ENCODE data around the gene KIAA0232.
"Not testable (repeated sequence)": the region's sequence is repeated elsewhere in the genome, so short reads cannot be mapped to it uniquely, and the experiment has no call there.

The KIAA0232 gene

DNA sequence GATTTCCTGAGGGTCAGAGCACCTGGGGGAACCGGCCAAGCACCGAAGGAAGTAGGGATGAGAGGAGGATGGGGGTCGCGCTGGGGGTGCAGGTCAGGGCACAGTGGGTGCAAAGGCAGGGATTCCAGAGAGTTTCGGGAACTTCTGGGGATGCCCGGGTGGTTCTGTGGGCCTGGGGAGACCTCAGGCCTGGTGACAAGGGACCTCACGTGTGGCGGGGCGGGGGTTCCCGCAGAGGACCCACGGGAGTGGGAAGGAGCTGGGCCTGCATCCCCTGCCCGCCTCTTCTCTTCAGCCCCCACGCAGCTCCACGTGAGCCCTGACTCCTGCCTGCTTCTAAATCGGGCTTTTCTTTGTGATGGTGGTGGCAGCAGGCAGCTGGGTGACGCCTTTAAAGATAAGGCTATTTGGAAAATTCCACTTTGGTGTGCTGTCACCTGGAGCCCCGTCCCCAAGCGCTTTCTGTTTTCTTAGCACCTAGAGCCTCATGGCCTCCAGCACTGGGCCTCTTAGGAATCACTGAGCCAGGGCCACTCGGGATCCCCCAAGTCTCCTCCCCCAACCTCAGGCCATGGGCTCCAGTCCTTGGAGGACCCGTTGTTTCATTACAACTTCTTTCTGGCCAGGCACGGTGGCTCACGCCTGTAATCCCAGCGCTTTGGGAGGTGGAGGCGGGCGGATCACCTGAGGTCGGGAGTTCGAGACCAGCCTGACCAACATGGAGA, 120.0 kb downstream of the KIAA0232 start:
- DNase-seq (ENCODE audit: extremely low spot score): no peak
- ChIA-PET CTCF (no interaction called here), POLR2A (no interaction called here)
- TF ChIP-seq SUZ12 (IDR thresholded peaks at IDR 0.05): no peak
- TF ChIP-seq FOXK2 (IDR thresholded peaks at IDR 0.05): no peak
- TF ChIP-seq HDGF (IDR thresholded peaks at IDR 0.05; ENCODE audit: borderline replicate concordance): no peak
- no peak for TF ChIP-seq TARDBP (IDR thresholded peaks at IDR 0.05)
- TF ChIP-seq ARNT (IDR thresholded peaks at IDR 0.05): no peak
- no peak for TF ChIP-seq LEF1 (IDR thresholded peaks at IDR 0.05; ENCODE audit: borderline replicate concordance)
- TF ChIP-seq NFRKB (IDR thresholded peaks at IDR 0.05): no peak
- TF ChIP-seq, protein P1, sequence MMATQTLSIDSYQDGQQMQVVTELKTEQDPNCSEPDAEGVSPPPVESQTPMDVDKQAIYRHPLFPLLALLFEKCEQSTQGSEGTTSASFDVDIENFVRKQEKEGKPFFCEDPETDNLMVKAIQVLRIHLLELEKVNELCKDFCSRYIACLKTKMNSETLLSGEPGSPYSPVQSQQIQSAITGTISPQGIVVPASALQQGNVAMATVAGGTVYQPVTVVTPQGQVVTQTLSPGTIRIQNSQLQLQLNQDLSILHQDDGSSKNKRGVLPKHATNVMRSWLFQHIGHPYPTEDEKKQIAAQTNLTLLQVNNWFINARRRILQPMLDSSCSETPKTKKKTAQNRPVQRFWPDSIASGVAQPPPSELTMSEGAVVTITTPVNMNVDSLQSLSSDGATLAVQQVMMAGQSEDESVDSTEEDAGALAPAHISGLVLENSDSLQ (IDR thresholded peaks at IDR 0.05): no peak
- TF ChIP-seq FOXM1 (IDR thresholded peaks at IDR 0.05; ENCODE audit: borderline replicate concordance): no peak
- no peak for TF ChIP-seq BHLHE40 (IDR thresholded peaks at IDR 0.05; ENCODE audit: borderline replicate concordance)
- no peak for TF ChIP-seq ELF4 (IDR thresholded peaks at IDR 0.05)
- no peak for TF ChIP-seq CTBP1 (IDR thresholded peaks at IDR 0.05; ENCODE audit: borderline replicate concordance)
- TF ChIP-seq FOXA1 (IDR thresholded peaks at IDR 0.05): no peak
- TF ChIP-seq SP1 (IDR thresholded peaks at IDR 0.05): no peak
- no peak for TF ChIP-seq ZNF384 (IDR thresholded peaks at IDR 0.05)
- TF ChIP-seq L3MBTL2 (conservative IDR thresholded peaks at IDR 0.05): no peak

DNA sequence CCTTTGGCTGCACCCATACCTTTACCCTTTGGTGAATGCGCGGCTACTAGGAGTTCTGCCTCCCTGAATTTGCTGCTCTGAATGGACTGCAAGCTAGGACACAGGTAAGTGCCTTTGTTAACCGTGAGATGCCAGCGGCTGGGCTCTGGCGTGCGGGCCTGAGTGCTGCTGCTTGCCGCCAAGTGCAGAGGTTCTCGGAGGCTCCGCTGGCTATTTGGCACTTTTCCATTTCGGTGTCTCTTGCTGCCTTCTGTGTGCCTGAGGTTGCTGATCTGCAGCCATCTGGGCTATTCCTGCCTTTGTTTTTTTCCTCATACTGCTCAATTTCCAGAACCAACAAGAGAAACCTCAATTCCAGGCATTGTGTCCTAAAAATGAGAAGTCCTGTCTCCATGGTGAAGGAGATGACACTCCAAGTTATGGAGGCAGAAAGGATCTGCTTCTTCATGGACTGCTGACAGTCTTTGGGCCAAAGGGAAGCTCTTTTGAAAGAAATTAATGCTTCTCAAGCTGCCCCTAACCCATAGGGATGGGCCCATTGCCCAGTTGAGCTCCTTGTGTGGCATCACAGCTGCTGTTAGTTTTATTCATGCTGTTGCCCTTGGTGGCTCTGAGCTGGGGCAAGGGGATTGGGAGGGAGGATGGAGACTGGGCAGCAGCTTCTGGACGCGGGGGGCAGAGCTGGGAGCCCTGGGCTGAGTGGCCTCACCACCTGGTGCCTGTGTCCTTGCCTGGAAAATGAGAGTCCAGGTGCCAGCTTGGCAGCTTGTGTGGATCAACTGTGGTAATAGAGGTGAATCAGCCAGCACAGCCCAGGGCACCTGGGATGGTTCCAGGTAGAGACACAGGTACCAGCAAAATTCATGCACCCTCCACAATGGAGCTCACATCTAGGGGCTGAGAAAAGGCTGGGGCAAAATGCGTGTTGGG, 123.3 kb downstream of the KIAA0232 start:
- TF ChIP-seq TARDBP (IDR thresholded peaks at IDR 0.05): no peak
- no peak for TF ChIP-seq ARNT (IDR thresholded peaks at IDR 0.05)
- no peak for TF ChIP-seq BHLHE40 (IDR thresholded peaks at IDR 0.05; ENCODE audit: borderline replicate concordance)
- no peak for TF ChIP-seq LEF1 (IDR thresholded peaks at IDR 0.05; ENCODE audit: borderline replicate concordance)
- TF ChIP-seq, protein P1 (IDR thresholded peaks at IDR 0.05): no peak
- no peak for TF ChIP-seq FOXK2 (IDR thresholded peaks at IDR 0.05)
- TF ChIP-seq NFRKB (IDR thresholded peaks at IDR 0.05): no peak
- TF ChIP-seq L3MBTL2 (conservative IDR thresholded peaks at IDR 0.05): no peak
- no peak for TF ChIP-seq FOXA1 (IDR thresholded peaks at IDR 0.05)
- no peak for TF ChIP-seq FOXM1 (IDR thresholded peaks at IDR 0.05; ENCODE audit: borderline replicate concordance)
- no peak for TF ChIP-seq SUZ12 (IDR thresholded peaks at IDR 0.05)
- no peak for TF ChIP-seq ELF4 (IDR thresholded peaks at IDR 0.05)
- TF ChIP-seq ZNF384 (IDR thresholded peaks at IDR 0.05): no peak
- no peak for TF ChIP-seq CTBP1 (IDR thresholded peaks at IDR 0.05; ENCODE audit: borderline replicate concordance)
- TF ChIP-seq SP1 (IDR thresholded peaks at IDR 0.05): no peak
- no peak for TF ChIP-seq HDGF (IDR thresholded peaks at IDR 0.05; ENCODE audit: borderline replicate concordance)
- DNase-seq (ENCODE audit: extremely low spot score): no peak
- POLR2A ChIA-PET: interaction anchor here (0.8 to 1.0 kb wide), 2 partner anchors 165 to 231 kb away, joined by 3 read pairs; no protein-coding TSS in a partner anchor
- CTCF ChIA-PET: interaction anchor here (1.1 kb wide), 1 partner anchor 165 kb away, joined by 4 read pairs; no protein-coding TSS in a partner anchor

DNA sequence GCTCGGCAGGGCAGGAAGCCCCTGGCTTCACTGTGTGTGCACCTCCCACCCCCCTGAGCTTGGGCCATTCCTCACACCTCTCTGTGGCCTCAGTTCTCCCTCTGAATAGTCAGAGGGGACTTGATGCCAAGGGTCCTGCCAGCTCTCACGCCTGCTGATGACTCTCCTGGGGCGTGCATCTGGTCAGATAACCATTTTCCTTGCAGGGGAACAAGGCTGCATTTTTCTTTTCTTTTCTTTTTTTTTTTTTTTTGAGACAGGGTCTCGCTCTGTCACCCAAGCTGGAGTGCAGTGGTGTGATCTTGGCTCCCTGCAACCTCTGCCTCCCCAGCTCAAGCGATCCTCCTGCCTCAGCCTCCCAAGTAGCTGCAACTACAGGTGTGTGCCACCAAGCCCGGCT, 124.0 kb downstream of the KIAA0232 start:
- POLR2A ChIA-PET: interaction anchor here (0.8 to 3.5 kb wide), 3 partner anchors 81 to 231 kb away, joined by 3 to 18 read pairs (median 3); no protein-coding TSS in a partner anchor
- not testable (repeated sequence) for DNase-seq (ENCODE audit: extremely low spot score)
- CTCF ChIA-PET: interaction anchor here (1.1 kb wide), 1 partner anchor 164 kb away, joined by 4 read pairs; no protein-coding TSS in a partner anchor

DNA sequence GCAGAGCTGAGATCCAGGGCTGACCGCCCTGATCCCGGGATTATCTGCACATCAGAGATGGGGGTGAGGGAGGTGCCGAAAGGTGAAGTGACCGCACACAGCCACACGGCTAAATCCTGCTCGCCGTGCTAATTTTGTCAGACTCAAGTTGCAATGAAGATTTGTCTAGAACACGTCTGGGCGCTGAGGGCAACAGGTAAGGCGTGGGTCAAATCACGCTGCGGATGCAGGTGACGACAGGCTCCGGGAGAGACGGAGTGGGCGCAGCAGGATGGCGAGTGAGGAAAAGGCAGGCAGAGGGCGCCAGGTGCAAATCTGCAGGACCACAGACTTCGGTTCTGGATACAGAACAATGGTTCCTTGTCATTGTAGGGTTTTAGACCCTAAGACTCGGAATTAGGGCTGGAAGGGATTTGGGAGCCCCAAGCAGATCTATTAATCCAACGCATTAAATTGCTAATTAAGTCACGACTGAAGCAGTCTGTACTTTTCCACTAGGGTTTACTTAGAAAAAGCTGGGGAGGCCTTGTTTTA, 125.2 kb downstream of the KIAA0232 start:
- DNase-seq (ENCODE audit: extremely low spot score): peak; percentile 41
- ChIA-PET POLR2A (interaction anchor here (0.7 to 3.5 kb wide), 5 partner anchors 79 to 191 kb away, joined by 3 to 18 read pairs (median 5); partner anchors contain the start of genes BLOC1S4 and GRPEL1), CTCF (interaction anchor here (1.7 kb wide), 2 partner anchors 9 to 160 kb away, joined by 6 to 7 read pairs; partner anchors contain the start of gene GRPEL1)
- TF ChIP-seq BHLHE40 (IDR thresholded peaks at IDR 0.05; ENCODE audit: borderline replicate concordance) (no peak), NFRKB (IDR thresholded peaks at IDR 0.05) (no peak), SP1 (IDR thresholded peaks at IDR 0.05) (no peak), TARDBP (IDR thresholded peaks at IDR 0.05) (no peak), FOXA1 (IDR thresholded peaks at IDR 0.05) (no peak)
- TF ChIP-seq, protein P1 (IDR thresholded peaks at IDR 0.05): no peak

DNA sequence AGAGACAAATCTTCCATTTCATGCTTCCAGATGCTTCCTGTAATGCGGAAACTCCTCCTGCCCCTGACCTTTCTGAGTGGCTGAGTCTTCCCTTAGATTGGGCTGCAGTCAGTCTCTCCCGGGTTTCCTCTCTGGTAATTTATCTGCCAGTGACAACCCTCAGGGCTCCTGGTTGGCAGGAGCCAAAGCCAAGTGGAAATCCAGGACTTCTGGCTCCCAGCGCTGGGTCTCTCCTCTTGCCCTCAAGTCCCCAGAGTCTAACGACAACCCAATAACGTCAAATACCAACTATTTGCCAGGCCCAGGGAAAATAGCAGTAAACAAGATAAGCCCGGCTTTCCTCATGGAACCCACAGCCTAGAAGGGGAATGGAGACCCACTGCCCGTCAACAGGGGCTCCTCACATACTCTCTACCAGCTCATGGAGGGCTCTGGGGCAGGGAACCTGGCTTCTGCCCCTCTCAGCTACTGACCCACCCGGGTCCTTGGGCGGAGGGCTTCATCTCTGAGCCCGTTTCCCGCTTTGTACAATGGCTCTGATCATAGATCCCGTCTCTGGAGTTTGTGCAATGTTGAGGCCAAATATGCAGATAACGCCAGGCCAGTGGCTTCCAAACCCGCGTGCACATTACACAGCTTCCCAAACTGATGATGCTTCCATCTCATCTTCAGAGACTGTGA, 126.0 kb downstream of the KIAA0232 start:
- no peak for DNase-seq (ENCODE audit: extremely low spot score)
- TF ChIP-seq, protein P1 (IDR thresholded peaks at IDR 0.05): peak; percentile 42; the same call in 1 of the 2 replicates
- TF ChIP-seq ARNT (IDR thresholded peaks at IDR 0.05) (no peak), LEF1 (IDR thresholded peaks at IDR 0.05; ENCODE audit: borderline replicate concordance) (no peak), BHLHE40 (IDR thresholded peaks at IDR 0.05; ENCODE audit: borderline replicate concordance) (no peak), CTBP1 (IDR thresholded peaks at IDR 0.05; ENCODE audit: borderline replicate concordance) (no peak), TARDBP (IDR thresholded peaks at IDR 0.05) (no peak)
- POLR2A ChIA-PET: interaction anchor here (0.6 to 3.5 kb wide), 22 partner anchors 9 to 268 kb away, joined by 3 to 18 read pairs (median 4); partner anchors contain the start of genes BLOC1S4, GRPEL1, MRFAP1 and TADA2B
- CTCF ChIA-PET: interaction anchor here (0.7 to 1.8 kb wide), 5 partner anchors 9 to 189 kb away, joined by 3 to 7 read pairs (median 6); partner anchors contain the start of gene GRPEL1

Data from HEK293T (cell line).